Hepatocyte (in vitro differentiated cells): ENCODE results near the gene ROBO3. TPM values are rescaled to one million over a fixed set of nuclear protein-coding genes. Genes with fewer than 3 reads are reported as not detected.

Experiments used
- DNase-seq: peaks from one replicate; pipeline ENCODE4 v3.0.0-alpha.2; 2016; ENCODE audit warnings: low spot score
- H2AFZ ChIP-seq: fragments of 200-600 bp; sonication (generic); 2 replicates; pipeline ENCODE4 v1.6.0; 2016; ENCODE audit warnings: antibody characterized with exemption, mild to moderate bottlenecking
- H3K27ac ChIP-seq: fragments of 200-600 bp; sonication (generic); 2 replicates; pipeline ENCODE4 v1.5.1; 2016; ENCODE audit warnings: mild to moderate bottlenecking
- H3K27me3 ChIP-seq: fragments of 200-600 bp; sonication (generic); 2 replicates; pipeline ENCODE4 v1.6.1; 2016
- H3K36me3 ChIP-seq: fragments of 200-600 bp; sonication (generic); replicated peaks from 2 replicates; pipeline ENCODE4 v1.5.1; 2016; ENCODE audit warnings: low read depth; ENCODE audit not compliant: insufficient read depth
- H3K4me1 ChIP-seq: fragments of 200-600 bp; sonication (generic); 2 replicates; pipeline ENCODE4 v1.5.1; 2016; ENCODE audit warnings: mild to moderate bottlenecking, moderate library complexity; ENCODE audit not compliant: insufficient read depth
- H3K4me2 ChIP-seq: fragments of 200-600 bp; sonication (generic); 2 replicates; pipeline ENCODE4 v1.6.0; 2016
- H3K4me3 ChIP-seq: fragments of 200-600 bp; sonication (generic); 2 replicates; pipeline ENCODE4 v1.5.1; 2016; ENCODE audit warnings: mild to moderate bottlenecking
- H3K79me2 ChIP-seq: fragments of 200-600 bp; sonication (generic); 2 replicates; pipeline ENCODE4 v1.6.0; 2017; ENCODE audit warnings: mild to moderate bottlenecking
- H3K9me2 ChIP-seq: fragments of 200-600 bp; sonication (generic); replicated peaks from 2 replicates; pipeline ENCODE4 v1.6.0; 2017; ENCODE audit warnings: mild to moderate bottlenecking; ENCODE audit not compliant: insufficient read depth
- H3K9me3 ChIP-seq: fragments of 200-600 bp; sonication (generic); 2 replicates; pipeline ENCODE4 v1.5.1; 2016; ENCODE audit warnings: low read depth, mild to moderate bottlenecking
- H4K20me1 ChIP-seq: fragments of 200-600 bp; sonication (generic); 2 replicates; pipeline ENCODE4 v1.6.0; 2016; ENCODE audit warnings: mild to moderate bottlenecking; ENCODE audit not compliant: insufficient read depth, poor library complexity, severe bottlenecking
- CTCF ChIP-seq: fragments of 200-600 bp; sonication (generic); IDR thresholded peaks from 2 replicates; pipeline ENCODE4 v1.5.1; 2016; ENCODE audit warnings: antibody characterized with exemption, mild to moderate bottlenecking; ENCODE audit not compliant: poor library complexity
- EZH2 ChIP-seq: fragments of 200-600 bp; sonication (generic); IDR thresholded peaks from 2 replicates; pipeline ENCODE4 v1.6.1; 2016; ENCODE audit warnings: antibody characterized with exemption, mild to moderate bottlenecking, borderline replicate concordance
- EZH2phosphoT487 ChIP-seq: fragments of 200-600 bp; sonication (generic); IDR thresholded peaks from one replicate; pipeline ENCODE4 v1.6.1; 2018; ENCODE audit warnings: antibody characterized with exemption, mild to moderate bottlenecking, low read depth, moderate library complexity; ENCODE audit not compliant: unreplicated experiment, severe bottlenecking
- WGBS: methylation state at CpG from one replicate; pipeline ENCODE4 v1.1.6; 2016; ENCODE audit warnings: low lambda C conversion rate; ENCODE audit errors: missing lambda C conversion rate; 5-methylcytosine and 5-hydroxymethylcytosine counted together
- polyA plus RNA-seq: library from polyadenylated mRNA; unstranded; fragments of >200 nt; fragmentation: Nextera tagmentation; extraction: Ambion mirVana; gene quantifications from 2 replicates; pipeline ENCODE4 v1.2.1, GENCODE V29; 2016
- total RNA-seq: library from RNA; depleted of rRNA; stranded (reverse); fragments of >200 nt; gene quantifications from 2 replicates; pipeline ENCODE4 v1.2.3, GENCODE V29; 2014

Gene ROBO3
- total and polyA plus RNA-seq, 2 experiments from 2014 or later = 3.7 to 10.4 TPM

DNA sequence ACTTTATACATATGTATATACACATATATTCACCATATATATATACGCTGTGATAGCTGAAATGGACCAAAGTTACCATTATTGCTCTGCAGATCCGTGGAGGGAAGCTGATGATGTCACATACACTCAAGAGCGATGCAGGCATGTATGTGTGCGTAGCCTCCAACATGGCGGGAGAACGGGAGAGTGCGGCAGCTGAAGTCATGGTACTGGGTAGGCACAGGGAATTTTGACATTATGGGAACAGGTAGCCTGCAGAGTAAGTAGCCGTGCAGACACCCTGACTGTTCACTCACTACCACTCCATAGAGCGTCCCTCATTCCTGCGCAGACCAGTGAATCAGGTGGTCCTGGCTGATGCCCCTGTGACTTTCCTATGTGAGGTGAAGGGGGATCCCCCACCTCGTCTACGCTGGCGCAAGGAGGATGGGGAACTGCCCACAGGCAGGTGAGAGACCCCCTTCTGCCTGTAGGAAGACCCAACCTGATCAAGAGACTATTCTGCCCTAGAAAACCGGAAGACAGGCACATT, 4.7 kb downstream of the ROBO3 start:
- Histone ChIP-seq H3K4me2 (no peak overlapping the region), H3K4me1 (peaks cover 11% of the 10 kb centered on the region), H2AFZ (no peak overlapping the region), H3K4me3 (no peak overlapping the region), H3K27ac (no peak overlapping the region), H4K20me1 (no peaks in the 10 kb centered on the region), H3K9me2 (no peaks in the 10 kb centered on the region), H3K27me3 (peaks cover 94% of the 10 kb centered on the region), H3K79me2 (no peaks in the 10 kb centered on the region), H3K36me3 (no peaks in the 10 kb centered on the region), H3K9me3 (no peaks in the 10 kb centered on the region)
- WGBS = 83% methylated on average over 14 of the region's 14 CpGs
- no peak for TF ChIP-seq EZH2phosphoT487
- no peak for TF ChIP-seq EZH2
- TF ChIP-seq CTCF = no peak
- no peak for DNase-seq

DNA sequence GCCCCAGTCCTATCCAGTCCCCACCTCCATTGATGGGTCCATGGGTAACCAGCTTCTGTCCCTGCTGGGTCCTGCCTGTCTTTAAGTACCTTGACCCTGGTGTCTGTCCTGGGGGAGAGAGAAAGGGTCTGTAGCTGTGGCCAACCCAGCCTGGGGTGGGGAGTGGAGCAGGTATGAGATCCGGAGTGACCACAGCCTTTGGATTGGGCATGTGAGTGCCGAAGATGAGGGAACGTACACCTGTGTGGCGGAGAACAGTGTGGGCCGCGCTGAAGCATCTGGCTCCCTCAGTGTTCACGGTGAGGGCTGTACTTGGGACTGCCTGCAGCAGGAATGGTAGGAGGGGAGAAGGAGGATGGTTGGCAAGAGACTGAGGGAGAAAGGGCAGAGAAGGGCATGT, 5.2 kb downstream of the ROBO3 start:
- Histone ChIP-seq H2AFZ (no peak overlapping the region), H3K9me3 (no peaks in the 10 kb centered on the region), H3K4me3 (no peak overlapping the region), H3K4me1 (peaks cover 10% of the 10 kb centered on the region), H3K4me2 (no peak overlapping the region), H3K27me3 (peaks cover 92% of the 10 kb centered on the region), H3K27ac (no peak overlapping the region), H3K79me2 (no peaks in the 10 kb centered on the region), H3K9me2 (no peaks in the 10 kb centered on the region), H3K36me3 (no peaks in the 10 kb centered on the region), H4K20me1 (no peaks in the 10 kb centered on the region)
- 86% methylated on average over 7 of the region's 7 CpGs for WGBS
- TF ChIP-seq EZH2phosphoT487 (no peak), EZH2 (no peak), CTCF (no peak)
- no peak for DNase-seq

DNA sequence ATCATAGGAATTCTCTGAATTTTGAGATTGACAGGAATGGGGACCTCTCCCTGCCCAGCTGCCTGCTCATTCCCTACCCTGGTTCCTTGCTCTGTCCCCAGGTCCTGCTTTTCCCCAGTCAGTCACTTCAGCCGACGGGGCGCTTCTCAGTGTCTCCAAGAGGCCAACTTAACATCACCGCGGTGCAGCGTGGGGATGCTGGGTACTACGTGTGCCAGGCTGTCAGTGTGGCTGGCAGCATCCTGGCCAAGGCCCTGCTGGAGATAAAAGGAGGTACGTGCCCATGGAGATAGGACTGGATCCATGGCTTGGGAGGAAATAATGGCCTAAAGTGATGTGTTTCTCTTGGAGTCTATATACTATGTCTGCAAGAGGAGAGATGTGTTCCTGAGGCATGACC, 7.0 kb downstream of the ROBO3 start:
- Histone ChIP-seq H3K27me3 (peaks cover 75% of the 10 kb centered on the region), H3K9me3 (no peaks in the 10 kb centered on the region), H4K20me1 (no peaks in the 10 kb centered on the region), H3K9me2 (no peaks in the 10 kb centered on the region), H2AFZ (no peak overlapping the region), H3K4me1 (no peaks in the 10 kb centered on the region), H3K27ac (no peak overlapping the region), H3K36me3 (no peaks in the 10 kb centered on the region), H3K79me2 (no peaks in the 10 kb centered on the region), H3K4me3 (no peak overlapping the region), H3K4me2 (no peak overlapping the region)
- 78% methylated on average over 8 of the region's 8 CpGs for WGBS
- no peak for DNase-seq
- TF ChIP-seq EZH2phosphoT487 = no peak
- no peak for TF ChIP-seq EZH2
- no peak for TF ChIP-seq CTCF

DNA sequence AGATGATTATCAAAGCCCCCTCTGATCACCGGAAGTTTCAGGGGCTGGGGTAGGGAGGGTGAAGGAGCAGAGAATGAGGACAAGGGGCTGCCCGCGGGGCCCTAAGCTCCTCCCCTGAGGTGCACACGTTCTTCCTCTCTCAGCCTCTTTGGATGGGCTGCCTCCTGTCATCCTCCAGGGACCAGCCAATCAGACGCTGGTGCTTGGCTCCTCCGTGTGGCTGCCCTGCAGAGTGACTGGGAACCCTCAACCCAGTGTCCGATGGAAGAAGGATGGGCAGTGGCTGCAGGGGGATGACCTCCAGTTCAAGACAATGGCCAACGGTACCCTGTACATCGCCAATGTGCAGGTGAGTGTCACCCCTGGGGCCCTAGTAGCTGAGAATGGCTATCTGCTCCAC, 7.5 kb downstream of the ROBO3 start:
- no peak overlapping the region for H2AFZ ChIP-seq
- no peaks in the 10 kb centered on the region for H3K9me3 ChIP-seq
- no peaks in the 10 kb centered on the region for H3K79me2 ChIP-seq
- H3K36me3 ChIP-seq = no peaks in the 10 kb centered on the region
- TF ChIP-seq CTCF = no peak
- TF ChIP-seq EZH2 = no peak
- TF ChIP-seq EZH2phosphoT487 = no peak
- no peak overlapping the region for H3K4me3 ChIP-seq
- no peaks in the 10 kb centered on the region for H4K20me1 ChIP-seq
- no peak overlapping the region for H3K27ac ChIP-seq
- H3K4me2 ChIP-seq = no peak overlapping the region
- peaks cover 71% of the 10 kb centered on the region for H3K27me3 ChIP-seq
- no peaks in the 10 kb centered on the region for H3K9me2 ChIP-seq
- H3K4me1 ChIP-seq = no peaks in the 10 kb centered on the region
- 38% methylated on average over 9 of the region's 9 CpGs for WGBS
- no peak for DNase-seq
